ENCODE data around the gene CLNS1A.
A peak's percentile ranks its signal among the peaks of the same experiment; 100 is the strongest.

The CLNS1A gene

GRCh38 chr11:77592727-77593126 lies 44.9 kb downstream of the CLNS1A start:
- Histone ChIP-seq H3K4me1 (ENCODE audit: control insufficient read depth, insufficient read depth, low read depth, low read length) (peaks cover 9% of the 10 kb centered on the region), H4K8ac (ENCODE audit: low read length) (no peak overlapping the region), H3K18ac (ENCODE audit: low read depth in 1 of 2, low read length in 2 of 2) (no peak overlapping the region), H3K4me2 (ENCODE audit: low read length, poor library complexity, severe bottlenecking) (no peak overlapping the region), H3K79me1 (replicated peaks; ENCODE audit: low read length, poor library complexity, severe bottlenecking) (no peaks in the 10 kb centered on the region), H3K14ac (ENCODE audit: low read length in 2 of 2) (no peak overlapping the region), H3K27ac (ENCODE audit: low read length, poor library complexity, severe bottlenecking) (no peak overlapping the region), H2AFZ (ENCODE audit: low read depth, low read length) (no peak overlapping the region), H3K23ac (ENCODE audit: low read length in 2 of 2) (no peak overlapping the region), H2AK5ac (ENCODE audit: low read length, severe bottlenecking) (no peak overlapping the region), H3K4ac (ENCODE audit: low read depth in 1 of 2, low read length in 2 of 2) (no peak overlapping the region), H2BK15ac (ENCODE audit: low read depth, poor library complexity, severe bottlenecking) (no peak overlapping the region), H2BK12ac (ENCODE audit: low read length in 2 of 2) (no peak overlapping the region), H2BK5ac (ENCODE audit: low read depth, low read length, poor library complexity, severe bottlenecking) (no peak overlapping the region), H3K9me3 (ENCODE audit: control insufficient read depth, low read length) (no peaks in the 10 kb centered on the region), H2BK120ac (ENCODE audit: low read depth, low read length) (no peak overlapping the region), H3K9ac (ENCODE audit: low read length) (no peak overlapping the region), H3K36me3 (ENCODE audit: control insufficient read depth in 1 of 2, insufficient read depth in 2 of 2, low read depth in 1 of 2, low read length in 2 of 2) (peaks cover 0 to 6% of the 10 kb centered on the region in 2 experiments), H3K4me3 (ENCODE audit: insufficient read depth in 1 of 2, low read depth in 1 of 2, low read length in 2 of 2) (no peak overlapping the region), H4K91ac (ENCODE audit: low read length) (no peak overlapping the region), H3K27me3 (ENCODE audit: control insufficient read depth in 1 of 2, insufficient read depth in 1 of 2, low read length in 2 of 2) (no peaks in the 10 kb centered on the region)
- no peak for DNase-seq
- 79% methylated on average over 2 of the region's 2 CpGs for WGBS

GRCh38 chr11:77590194-77590782 lies 47.3 kb downstream of the CLNS1A start:
- Histone ChIP-seq H2BK5ac (ENCODE audit: low read depth, low read length, poor library complexity, severe bottlenecking) (no peak overlapping the region), H3K23ac (ENCODE audit: low read length in 2 of 2) (no peak overlapping the region), H3K9ac (ENCODE audit: low read length) (peak overlapping the region; percentile 91), H3K18ac (ENCODE audit: low read depth in 1 of 2, low read length in 2 of 2) (peak overlapping the region in 1 of 2 experiments; percentile 44), H2BK12ac (ENCODE audit: low read length in 2 of 2) (no peak overlapping the region), H3K4me3 (ENCODE audit: insufficient read depth in 1 of 2, low read depth in 1 of 2, low read length in 2 of 2) (peak overlapping the region; percentile 59 to 89), H4K91ac (ENCODE audit: low read length) (no peak overlapping the region), H3K27me3 (ENCODE audit: control insufficient read depth in 1 of 2, insufficient read depth in 1 of 2, low read length in 2 of 2) (no peaks in the 10 kb centered on the region), H3K14ac (ENCODE audit: low read length in 2 of 2) (no peak overlapping the region), H3K27ac (ENCODE audit: low read length, poor library complexity, severe bottlenecking) (no peak overlapping the region), H3K4ac (ENCODE audit: low read depth in 1 of 2, low read length in 2 of 2) (peak overlapping the region in 1 of 2 experiments; percentile 5), H2BK15ac (ENCODE audit: low read depth, poor library complexity, severe bottlenecking) (no peak overlapping the region), H2AFZ (ENCODE audit: low read depth, low read length) (peak overlapping the region; percentile 94), H3K9me3 (ENCODE audit: control insufficient read depth, low read length) (no peaks in the 10 kb centered on the region), H3K4me2 (ENCODE audit: low read length, poor library complexity, severe bottlenecking) (peak overlapping the region; percentile 62), H3K4me1 (ENCODE audit: control insufficient read depth, insufficient read depth, low read depth, low read length) (peaks cover 9% of the 10 kb centered on the region), H3K36me3 (ENCODE audit: control insufficient read depth in 1 of 2, insufficient read depth in 2 of 2, low read depth in 1 of 2, low read length in 2 of 2) (peaks cover 0 to 6% of the 10 kb centered on the region in 2 experiments), H4K8ac (ENCODE audit: low read length) (peak overlapping the region; percentile 5), H3K79me1 (replicated peaks; ENCODE audit: low read length, poor library complexity, severe bottlenecking) (no peaks in the 10 kb centered on the region), H2AK5ac (ENCODE audit: low read length, severe bottlenecking) (no peak overlapping the region), H2BK120ac (ENCODE audit: low read depth, low read length) (no peak overlapping the region)
- peak; percentile 55 for DNase-seq
- 6% methylated on average over 31 of the region's 31 CpGs for WGBS

- DNase-seq: peak; percentile 88
- Histone ChIP-seq H3K27ac (ENCODE audit: low read length, poor library complexity, severe bottlenecking) (peak within 1 kb of the TSS; percentile 33), H3K36me3 (ENCODE audit: control insufficient read depth in 1 of 2, insufficient read depth in 2 of 2, low read depth in 1 of 2, low read length in 2 of 2) (peaks cover 0 to 4% of the 10 kb centered on the region in 2 experiments), H3K4me2 (ENCODE audit: low read length, poor library complexity, severe bottlenecking) (peak within 1 kb of the TSS; percentile 62), H2BK15ac (ENCODE audit: low read depth, poor library complexity, severe bottlenecking) (no peak within 1 kb of the TSS), H2BK5ac (ENCODE audit: low read depth, low read length, poor library complexity, severe bottlenecking) (no peak within 1 kb of the TSS), H2AFZ (ENCODE audit: low read depth, low read length) (peak within 1 kb of the TSS; percentile 94), H3K4me1 (ENCODE audit: control insufficient read depth, insufficient read depth, low read depth, low read length) (peaks cover 9% of the 10 kb centered on the region), H3K14ac (ENCODE audit: low read length in 2 of 2) (peak within 1 kb of the TSS in 1 of 2 experiments; percentile 91), H3K4ac (ENCODE audit: low read depth in 1 of 2, low read length in 2 of 2) (peak within 1 kb of the TSS in 1 of 2 experiments; percentile 5), H3K27me3 (ENCODE audit: control insufficient read depth in 1 of 2, insufficient read depth in 1 of 2, low read length in 2 of 2) (no peaks in the 10 kb centered on the region), H3K18ac (ENCODE audit: low read depth in 1 of 2, low read length in 2 of 2) (peak within 1 kb of the TSS; percentile 50 to 84), H4K8ac (ENCODE audit: low read length) (peak within 1 kb of the TSS; percentile 45), H3K9ac (ENCODE audit: low read length) (peak within 1 kb of the TSS; percentile 91), H2AK5ac (ENCODE audit: low read length, severe bottlenecking) (no peak within 1 kb of the TSS), H3K4me3 (ENCODE audit: insufficient read depth in 1 of 2, low read depth in 1 of 2, low read length in 2 of 2) (peak within 1 kb of the TSS; percentile 59 to 89), H2BK12ac (ENCODE audit: low read length in 2 of 2) (no peak within 1 kb of the TSS), H3K23ac (ENCODE audit: low read length in 2 of 2) (no peak within 1 kb of the TSS), H3K9me3 (ENCODE audit: control insufficient read depth, low read length) (no peaks in the 10 kb centered on the region), H4K91ac (ENCODE audit: low read length) (no peak within 1 kb of the TSS), H3K79me1 (replicated peaks; ENCODE audit: low read length, poor library complexity, severe bottlenecking) (no peaks in the 10 kb centered on the region), H2BK120ac (ENCODE audit: low read depth, low read length) (peak within 1 kb of the TSS; percentile 68)
- 0% methylated on average over 44 of the region's 75 CpGs for WGBS
Observed at GRCh38 chr11:77589521-77590193, 47.9 kb downstream of the CLNS1A start, which contains the start of gene AQP11. Gene AQP11 (plus strand): TSS chr11:77589953. CDS start chr11:77589993, 40 bp downstream.

- no peaks in the 10 kb centered on the region for H3K79me1 ChIP-seq (replicated peaks; ENCODE audit: low read length, poor library complexity, severe bottlenecking)
- 0% methylated on average over 12 of the region's 19 CpGs for WGBS
- no peak for DNase-seq
Observed at GRCh38 chr11:77589181-77589520, 48.4 kb downstream of the CLNS1A start.

More at GRCh38 chr11:77589181-77589520, 48.4 kb downstream of the CLNS1A start:
- no peak overlapping the region for H2AK5ac ChIP-seq (ENCODE audit: low read length, severe bottlenecking)
- no peak overlapping the region for H3K14ac ChIP-seq (ENCODE audit: low read length in 2 of 2)
- H3K9me3 ChIP-seq (ENCODE audit: control insufficient read depth, low read length): no peaks in the 10 kb centered on the region
- H4K8ac ChIP-seq (ENCODE audit: low read length): peak overlapping the region; percentile 45
- H4K91ac ChIP-seq (ENCODE audit: low read length): no peak overlapping the region
- H3K4me2 ChIP-seq (ENCODE audit: low read length, poor library complexity, severe bottlenecking): peak overlapping the region; percentile 62
- peak overlapping the region in 1 of 2 experiments; percentile 84 for H3K18ac ChIP-seq (ENCODE audit: low read depth in 1 of 2, low read length in 2 of 2)
- H2BK15ac ChIP-seq (ENCODE audit: low read depth, poor library complexity, severe bottlenecking): no peak overlapping the region
- no peaks in the 10 kb centered on the region for H3K36me3 ChIP-seq (ENCODE audit: control insufficient read depth in 1 of 2, insufficient read depth in 2 of 2, low read depth in 1 of 2, low read length in 2 of 2)
- peak overlapping the region; percentile 33 for H3K27ac ChIP-seq (ENCODE audit: low read length, poor library complexity, severe bottlenecking)
- no peak overlapping the region for H2BK5ac ChIP-seq (ENCODE audit: low read depth, low read length, poor library complexity, severe bottlenecking)
- H2AFZ ChIP-seq (ENCODE audit: low read depth, low read length): peak overlapping the region; percentile 88
- H3K4ac ChIP-seq (ENCODE audit: low read depth in 1 of 2, low read length in 2 of 2): no peak overlapping the region
- peak overlapping the region; percentile 91 for H3K9ac ChIP-seq (ENCODE audit: low read length)
- H2BK120ac ChIP-seq (ENCODE audit: low read depth, low read length): no peak overlapping the region
- peaks cover 9% of the 10 kb centered on the region for H3K4me1 ChIP-seq (ENCODE audit: control insufficient read depth, insufficient read depth, low read depth, low read length)
- no peak overlapping the region for H2BK12ac ChIP-seq (ENCODE audit: low read length in 2 of 2)
- H3K27me3 ChIP-seq (ENCODE audit: control insufficient read depth in 1 of 2, insufficient read depth in 1 of 2, low read length in 2 of 2): no peaks in the 10 kb centered on the region
- no peak overlapping the region for H3K23ac ChIP-seq (ENCODE audit: low read length in 2 of 2)
- peak overlapping the region; percentile 59 to 89 for H3K4me3 ChIP-seq (ENCODE audit: insufficient read depth in 1 of 2, low read depth in 1 of 2, low read length in 2 of 2)
